HG03439 (cell line): ENCODE measurements around the gene CACNG4.

Experiments
- ATAC-seq: cut with Tn5 transposase; IDR thresholded peaks from one replicate; pipeline ENCODE4 v1.9.1; 2021; ENCODE audit warnings: mild to moderate bottlenecking, moderate library complexity; ENCODE audit not compliant: unreplicated experiment

The CACNG4 gene

DNA sequence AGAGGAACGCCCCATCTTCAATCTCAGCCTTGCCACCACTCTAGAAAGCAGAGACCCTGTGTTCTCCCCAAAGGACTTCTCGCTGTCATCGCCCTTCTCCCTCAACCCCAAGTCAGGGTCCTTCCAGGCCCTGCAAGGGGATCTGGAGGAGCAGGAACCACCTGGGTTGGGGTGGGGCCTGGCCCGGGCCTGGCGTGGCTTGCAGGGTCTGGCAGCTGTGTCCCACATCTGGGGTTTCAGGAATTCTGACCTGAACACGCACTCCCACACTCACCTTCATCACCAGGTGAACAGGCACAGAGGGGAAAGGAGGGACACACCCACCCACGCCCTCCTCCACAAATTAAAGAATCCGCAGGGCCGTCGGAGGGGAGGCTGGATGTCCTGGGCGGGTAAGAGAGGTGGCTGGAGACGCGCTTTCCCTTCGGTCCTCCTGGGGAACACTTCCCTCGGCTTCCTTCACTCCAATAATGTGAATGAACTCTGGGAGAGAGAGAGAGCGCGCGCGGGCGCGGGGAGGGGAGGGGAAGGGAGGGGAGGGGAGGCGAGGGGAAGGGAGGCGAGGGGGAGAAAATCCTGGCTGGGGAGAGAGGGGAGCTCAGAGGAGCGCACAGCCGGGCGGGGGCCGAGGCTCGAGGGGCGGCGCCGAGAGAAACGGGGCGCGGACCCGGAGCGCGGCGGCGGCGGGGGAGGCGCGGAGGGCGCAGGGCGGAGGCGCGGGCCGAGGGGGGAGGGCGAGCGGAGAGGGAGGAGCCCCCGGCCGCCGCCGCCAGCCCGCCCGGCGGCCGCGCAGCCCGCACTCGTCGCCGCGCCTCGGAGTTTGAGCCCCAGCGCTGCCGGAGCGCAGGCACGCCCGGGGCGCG, at the start of gene CACNG4:
Gene CACNG4, plus strand, starts transcription at position 799 of the 863 bp plus-strand sequence. CDS start 205 bp downstream, outside the sequence.
- ATAC-seq: no peak

- ATAC-seq: no peak
These were observed 49.3 kb upstream of the CACNG4 start for GRCh38 chr17:66915204-66915611.

GRCh38 chr17:66915792-66916191, 48.7 kb upstream of the CACNG4 start:
- ATAC-seq: no peak

DNA sequence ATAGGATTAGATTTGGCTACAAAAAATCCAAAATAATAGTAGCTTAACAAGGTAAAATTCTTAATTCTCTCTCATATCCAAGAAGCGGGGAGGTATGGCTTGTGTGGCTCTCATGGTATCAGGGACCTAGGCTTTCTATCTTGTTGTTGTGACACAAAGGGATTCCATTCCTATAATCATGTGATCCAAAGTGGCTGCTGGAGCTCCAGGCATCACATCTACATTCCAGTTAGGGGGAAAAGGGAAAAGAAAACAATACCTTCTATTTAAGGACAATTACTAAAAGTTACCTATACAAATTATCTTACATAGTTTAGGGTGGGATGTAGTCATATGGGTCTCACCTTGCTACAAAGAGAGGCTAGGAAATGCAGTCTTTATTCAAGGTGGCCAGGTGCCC, 47.6 kb upstream of the CACNG4 start:
- ATAC-seq: no peak

DNA sequence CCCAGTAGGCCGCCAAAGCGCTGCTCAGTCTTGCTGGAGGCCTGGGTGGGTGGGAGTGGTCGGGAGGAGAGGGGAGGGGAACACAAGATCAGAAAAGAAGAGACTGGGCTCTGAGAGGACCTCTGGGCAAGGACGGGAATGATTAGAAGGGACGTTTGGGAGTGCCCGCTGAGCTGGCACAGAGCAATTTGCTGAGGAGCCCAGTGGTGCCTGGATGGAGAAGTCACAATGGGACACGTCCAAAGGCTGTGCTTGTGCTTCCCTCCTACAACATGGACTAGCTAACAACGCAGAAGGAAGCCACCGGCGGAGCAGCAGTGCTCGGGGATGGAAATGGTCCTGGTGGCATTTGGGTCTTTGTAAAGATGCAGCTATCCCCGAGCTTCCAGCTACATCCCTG, 45.6 kb upstream of the CACNG4 start:
- no peak for ATAC-seq

DNA sequence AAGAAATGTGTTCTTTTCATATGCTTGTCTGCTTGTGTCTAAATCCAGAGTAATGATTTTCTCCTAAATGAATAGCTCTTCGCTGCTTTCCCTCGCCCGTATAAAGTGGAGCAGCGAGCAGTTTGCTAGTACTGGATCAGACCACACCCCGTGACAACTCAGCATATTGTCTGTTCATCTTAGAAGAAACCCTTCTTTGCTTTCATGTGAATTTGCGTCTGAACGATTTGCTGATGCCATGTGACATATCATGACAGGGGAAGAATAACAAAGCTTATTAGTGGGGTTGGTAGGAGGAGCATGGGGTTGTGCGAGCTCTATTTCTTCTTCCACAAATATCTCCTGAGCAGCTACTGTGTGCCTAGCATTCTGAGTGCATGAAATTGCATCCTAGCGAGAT, 44.1 kb upstream of the CACNG4 start:
- no peak for ATAC-seq

DNA sequence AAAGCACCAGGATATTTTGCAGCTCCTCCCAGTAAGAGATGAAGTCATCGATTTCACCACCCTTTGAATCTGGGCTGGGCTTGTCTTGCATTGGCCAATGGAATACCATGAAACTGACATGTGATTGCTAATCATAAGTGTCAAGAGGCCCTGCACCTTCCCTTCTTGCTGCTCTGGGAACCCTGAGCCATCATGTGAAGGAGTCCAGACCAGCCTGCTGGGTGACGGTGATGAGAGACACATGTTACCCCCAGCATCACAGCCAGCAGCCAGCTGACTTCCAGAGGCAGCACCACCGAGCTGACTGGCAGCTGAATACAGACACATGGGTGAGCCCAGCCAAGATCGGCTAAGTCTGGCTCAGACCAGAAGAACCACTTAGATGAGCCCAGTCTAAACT, 43.6 kb upstream of the CACNG4 start:
- no peak for ATAC-seq

DNA sequence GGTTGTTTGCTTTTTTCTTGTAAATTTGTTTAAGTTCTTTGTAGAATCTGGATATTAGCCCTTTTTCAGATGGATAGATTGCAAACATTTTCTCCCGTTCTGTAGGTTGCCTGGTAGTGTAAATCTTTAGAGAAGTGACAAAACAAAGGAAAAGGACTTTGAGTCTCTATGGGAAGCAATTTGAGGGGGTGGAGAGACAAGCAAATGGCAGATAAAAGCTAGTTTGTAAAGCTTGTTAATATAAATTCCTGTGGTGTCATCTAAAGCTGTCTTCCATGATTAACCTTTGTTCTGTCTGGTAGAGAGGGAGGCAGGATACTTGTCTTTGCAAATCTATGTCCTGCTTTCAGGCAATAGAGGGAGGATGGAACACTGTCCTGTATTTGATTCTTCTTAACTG, 40.6 kb upstream of the CACNG4 start:
- no peak for ATAC-seq

DNA sequence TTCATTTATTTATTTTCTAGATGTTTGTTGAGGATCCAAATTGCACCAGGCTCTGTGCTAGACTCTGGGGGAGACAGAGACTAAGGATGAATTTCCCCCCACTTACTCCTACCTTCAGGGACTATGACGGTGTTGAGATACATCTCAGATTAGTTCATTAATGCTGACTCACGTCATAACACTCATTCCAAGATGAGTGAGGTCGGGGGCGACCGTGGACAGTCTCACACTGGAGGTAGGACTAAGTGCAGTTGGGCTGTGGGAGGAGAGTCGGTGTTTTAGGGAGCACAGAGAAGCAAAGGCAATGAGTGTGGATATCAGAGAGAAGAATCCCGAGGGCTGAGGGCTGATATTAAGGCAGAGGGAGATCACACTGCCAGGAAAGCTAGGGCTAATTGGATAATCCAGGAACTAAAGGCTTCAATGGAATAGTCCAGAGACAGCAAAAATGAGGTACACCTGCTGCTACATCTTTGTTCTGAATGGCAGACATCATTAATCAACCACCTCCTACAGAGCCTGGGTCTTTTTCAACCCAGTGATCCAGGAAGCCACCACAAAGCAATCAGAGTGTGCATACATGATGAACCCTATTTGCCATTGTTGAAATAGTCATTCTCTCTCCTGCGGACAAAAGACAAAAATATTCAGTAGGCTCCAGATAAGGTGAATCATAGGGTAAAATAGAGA, 38.6 kb upstream of the CACNG4 start:
- ATAC-seq: no peak

DNA sequence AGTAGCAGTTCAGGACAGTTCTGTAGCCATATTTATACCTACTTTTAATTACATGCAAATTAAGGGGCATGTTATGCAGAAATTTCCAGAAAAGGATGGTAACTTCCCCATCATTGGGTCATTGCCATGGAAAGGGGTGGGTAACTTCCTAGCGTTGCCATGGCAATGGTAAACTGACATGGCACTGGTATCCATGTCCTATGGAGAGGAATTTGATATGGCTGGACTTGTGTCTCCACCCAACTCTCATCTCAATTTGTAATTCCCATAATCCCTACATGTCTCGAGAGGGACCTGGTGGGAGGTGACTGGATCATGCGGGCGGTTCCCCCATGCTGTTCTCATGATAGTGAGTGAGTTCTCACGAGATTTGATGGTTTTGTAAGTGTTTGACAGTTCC, 35.6 kb upstream of the CACNG4 start:
- no peak for ATAC-seq

DNA sequence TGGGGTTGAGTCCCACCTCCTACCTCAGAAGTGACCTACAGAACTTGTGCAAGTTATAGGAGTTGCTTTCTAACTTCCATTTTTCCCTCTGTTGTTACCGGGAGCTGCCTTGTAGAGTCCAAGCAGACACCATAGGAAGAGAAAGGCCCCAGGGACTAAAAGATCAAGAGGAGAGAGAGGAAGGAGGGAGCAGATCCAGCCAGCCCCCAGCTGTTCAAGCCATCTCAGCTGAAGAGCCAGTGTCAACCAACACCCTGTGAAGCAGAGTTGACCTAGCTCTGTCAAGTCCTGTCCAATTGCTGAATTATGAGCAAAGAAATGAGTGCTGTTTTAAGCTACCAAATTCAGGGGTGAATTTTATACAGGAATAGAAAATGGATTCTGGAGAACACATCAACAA, 34.9 kb upstream of the CACNG4 start:
- no peak for ATAC-seq

DNA sequence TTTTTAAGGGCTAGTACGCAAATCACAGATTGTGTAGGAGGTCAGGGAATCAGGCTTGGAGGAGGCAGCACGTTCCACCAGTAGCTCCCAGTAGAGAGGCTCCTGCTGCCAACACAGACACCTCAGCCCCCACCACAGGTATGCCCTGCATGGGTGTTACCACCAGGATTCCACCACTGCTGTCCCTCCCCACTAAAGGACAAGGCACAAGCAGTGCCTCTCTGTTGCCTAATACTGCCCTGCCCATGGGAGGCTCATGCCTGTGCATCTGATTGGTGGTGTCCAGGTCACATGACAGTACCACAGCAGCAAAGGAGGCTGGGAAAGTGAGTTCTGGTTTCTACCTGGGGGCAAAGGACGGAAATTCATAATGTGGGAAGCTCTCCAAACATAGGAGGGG, 33.6 kb upstream of the CACNG4 start:
- no peak for ATAC-seq

- ATAC-seq: no peak
These were observed 32.2 kb upstream of the CACNG4 start for GRCh38 chr17:66932311-66932710.

GRCh38 chr17:66934040-66934439, 30.5 kb upstream of the CACNG4 start:
- no peak for ATAC-seq

DNA sequence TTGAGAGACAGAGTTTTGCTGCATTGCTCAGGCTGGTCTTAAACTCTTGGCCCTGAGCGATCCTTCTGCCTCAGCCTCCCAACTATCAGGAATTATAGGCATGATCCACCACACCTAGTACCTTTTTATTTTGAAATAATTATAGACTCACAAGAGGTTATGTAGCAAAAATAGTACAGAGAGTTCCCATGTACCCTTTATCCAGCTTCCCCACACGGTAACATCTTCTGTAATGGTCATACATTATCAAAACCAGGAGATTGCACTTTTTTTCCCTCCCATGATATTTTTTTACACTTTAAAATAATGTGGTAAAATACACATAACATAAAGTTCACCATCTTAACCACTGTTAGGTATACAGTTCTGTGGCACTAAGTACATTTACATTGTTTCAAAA, 28.8 kb upstream of the CACNG4 start:
- ATAC-seq: no peak

- no peak for ATAC-seq
These were observed 25.9 kb upstream of the CACNG4 start for GRCh38 chr17:66938656-66939055.

- no peak for ATAC-seq
These were observed 24.9 kb upstream of the CACNG4 start for GRCh38 chr17:66939461-66940114.

DNA sequence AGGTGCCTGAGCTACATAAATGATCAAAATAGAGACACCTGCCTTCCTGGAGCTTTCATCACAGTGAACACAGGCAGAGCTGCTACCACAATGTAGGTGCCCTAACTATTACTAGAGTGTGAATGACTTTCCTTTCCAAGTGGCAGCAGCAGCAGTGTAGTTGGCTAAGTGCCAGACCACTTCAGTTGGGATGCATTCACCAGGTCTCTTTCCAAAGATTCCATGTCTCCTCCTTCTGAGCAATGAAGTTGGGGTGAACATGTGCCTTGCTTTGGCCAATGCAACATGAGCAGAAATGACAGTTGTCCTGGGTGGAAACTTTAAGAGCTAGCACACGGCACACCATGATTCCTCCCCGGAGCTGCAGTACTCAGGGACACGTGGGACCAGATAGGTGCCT, 23.3 kb upstream of the CACNG4 start:
- no peak for ATAC-seq

DNA sequence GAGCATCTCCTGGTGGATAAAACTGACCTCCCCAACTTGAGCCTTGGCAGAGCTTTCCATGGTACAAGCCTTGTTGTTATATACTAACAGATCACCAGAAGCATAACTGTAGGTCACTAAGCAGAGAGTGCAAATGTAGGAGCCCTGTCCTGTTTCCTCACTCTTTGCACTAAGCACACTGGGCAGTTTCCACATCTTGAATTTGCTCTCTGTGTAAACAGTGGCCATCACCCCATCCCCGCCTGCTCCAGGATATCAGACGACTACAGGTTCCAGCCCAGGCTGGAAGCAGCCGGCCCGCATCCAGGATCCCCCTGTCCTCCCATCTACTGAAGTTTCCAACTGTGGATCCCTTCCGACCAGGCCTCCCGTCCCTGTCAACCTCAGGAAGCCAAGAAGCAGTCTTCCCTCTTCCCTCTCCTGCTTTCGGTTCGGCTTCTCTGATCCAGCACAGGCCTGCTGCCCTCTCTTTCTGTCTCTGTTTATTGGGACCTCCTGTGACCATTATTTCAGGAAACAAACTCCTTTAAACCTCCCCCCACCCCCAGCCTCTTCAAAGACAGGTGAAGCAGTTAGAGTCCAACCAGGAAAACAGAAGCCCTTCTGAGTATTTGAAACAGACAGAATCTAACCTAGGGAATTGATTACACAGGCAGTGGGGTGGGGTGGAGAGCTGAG, 22.6 kb upstream of the CACNG4 start:
- no peak for ATAC-seq

DNA sequence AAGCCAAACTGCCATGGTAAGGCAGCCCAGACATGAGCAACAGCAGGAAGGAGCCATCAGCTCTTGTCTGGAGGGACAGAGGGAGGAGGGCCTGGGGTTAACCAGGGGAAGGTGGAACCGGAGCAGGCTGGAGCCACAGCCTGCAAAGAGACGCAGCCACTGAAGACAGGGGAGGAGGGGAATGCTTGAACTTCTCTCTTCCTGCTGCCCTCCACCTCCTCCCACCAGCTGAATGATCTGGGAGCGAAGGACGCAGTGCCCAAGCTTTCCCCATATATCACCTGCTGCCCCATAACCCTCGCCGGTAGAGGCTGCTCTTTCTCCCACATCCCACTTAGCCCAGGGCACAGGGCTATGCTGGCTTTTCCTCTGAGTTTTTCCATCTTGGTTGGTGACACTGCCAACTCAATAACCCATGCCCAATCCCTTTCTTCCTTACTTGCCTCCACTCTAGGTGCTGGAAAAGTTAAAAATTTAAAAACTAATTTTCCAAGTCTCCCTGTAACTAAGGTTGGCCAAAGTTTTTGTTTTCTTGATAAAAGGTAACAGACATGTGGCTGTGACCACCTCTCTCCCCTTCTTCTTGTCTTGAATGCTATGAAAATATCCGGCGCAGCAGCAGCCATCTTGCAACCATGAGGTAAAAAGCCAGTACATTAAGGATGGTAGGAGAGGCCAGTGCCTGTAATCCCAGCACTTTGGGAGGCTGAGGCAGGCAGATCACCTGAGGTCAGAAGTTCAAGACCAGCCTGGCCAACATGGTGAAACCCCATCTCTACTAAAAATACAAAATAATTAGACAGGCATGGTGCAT, 21.8 kb upstream of the CACNG4 start:
- ATAC-seq: no peak
